Measurements from ENCODE around the gene BACE2.
"Not testable (repeated sequence)": the region's sequence is repeated elsewhere in the genome, so short reads cannot be mapped to it uniquely, and the experiment has no call there.

GRCh38 chr21:41198647-41199046 is 30.7 kb downstream of the BACE2 start:
- TF ChIP-seq CTCF (IDR thresholded peaks at IDR 0.05; ENCODE audit: extremely low read depth in 1 of 2, insufficient read depth in 1 of 2, low read depth in 1 of 2, low read length in 2 of 2); POLR2A (IDR thresholded peaks at IDR 0.05; ENCODE audit: low read depth, low read length); MAX (IDR thresholded peaks at IDR 0.05; ENCODE audit: insufficient read depth, insufficient read length); POLR2AphosphoS5 (IDR thresholded peaks at IDR 0.05; ENCODE audit: insufficient read depth, low read depth, low read length); EZH2 (IDR thresholded peaks at IDR 0.05; ENCODE audit: borderline replicate concordance, low read depth, low read length, severe bottlenecking); GATA2 (IDR thresholded peaks at IDR 0.05; ENCODE audit: insufficient read depth, insufficient read length, low read depth, low read length); FOS (IDR thresholded peaks at IDR 0.05; ENCODE audit: borderline replicate concordance, insufficient read depth, low read length): not testable (repeated sequence)
